Stimulated activated CD8-positive, alpha-beta memory T cell treated with anti-CD3 and anti-CD28 coated beads, Interleukin-12 subunit alpha, Interleukin-12 subunit beta, amount 100 ng/mL, for 4 hours (primary cell): ENCODE data around the gene CCDC174.

Source experiments
- DNase-seq: peaks from one replicate; pipeline ENCODE4 v3.0.0-alpha.2; 2020; ENCODE audit warnings: low read depth

CCDC174 gene

GRCh38 chr3:14625443-14625842, 26.1 kb upstream of the CCDC174 start:
- no peak for DNase-seq

GRCh38 chr3:14627815-14628214, 23.7 kb upstream of the CCDC174 start:
- no peak for DNase-seq

- no peak for DNase-seq
Observed at GRCh38 chr3:14628406-14628805, 23.2 kb upstream of the CCDC174 start.

GRCh38 chr3:14630404-14631100, 21.0 kb upstream of the CCDC174 start:
- no peak for DNase-seq

GRCh38 chr3:14631101-14631497, 20.5 kb upstream of the CCDC174 start:
- DNase-seq = no peak

GRCh38 chr3:14631687-14632441, 19.7 kb upstream of the CCDC174 start:
- no peak for DNase-seq

- DNase-seq = no peak
Observed at GRCh38 chr3:14632442-14632930, 19.1 kb upstream of the CCDC174 start.

GRCh38 chr3:14633417-14633816, 18.1 kb upstream of the CCDC174 start:
- DNase-seq = no peak

GRCh38 chr3:14633819-14634424, 17.6 kb upstream of the CCDC174 start:
- peak; percentile 15 for DNase-seq

- no peak for DNase-seq
Observed at GRCh38 chr3:14634763-14635400, 16.7 kb upstream of the CCDC174 start.

GRCh38 chr3:14636496-14637087, 15.0 kb upstream of the CCDC174 start:
- DNase-seq = no peak

- DNase-seq = no peak
Observed at GRCh38 chr3:14640157-14640562, 11.4 kb upstream of the CCDC174 start.

- no peak for DNase-seq
Observed at GRCh38 chr3:14640734-14641133, 10.8 kb upstream of the CCDC174 start.

GRCh38 chr3:14641346-14641745, 10.2 kb upstream of the CCDC174 start:
- no peak for DNase-seq

GRCh38 chr3:14645453-14645852, 6.1 kb upstream of the CCDC174 start:
- DNase-seq = no peak

- DNase-seq = no peak
Observed at GRCh38 chr3:14646131-14646573, 5.4 kb upstream of the CCDC174 start.

GRCh38 chr3:14646589-14647413, 4.8 kb upstream of the CCDC174 start:
- no peak for DNase-seq

GRCh38 chr3:14647976-14648955, 3.3 kb upstream of the CCDC174 start:
- DNase-seq = no peak

GRCh38 chr3:14649466-14649865, 2.1 kb upstream of the CCDC174 start:
- DNase-seq = no peak

GRCh38 chr3:14650193-14650592, 1.4 kb upstream of the CCDC174 start:
- DNase-seq = no peak
